ENCODE data around the gene NEU4.
A peak's percentile ranks its signal among the peaks of the same experiment; 100 is the strongest.
"Not testable (repeated sequence)": the region's sequence is repeated elsewhere in the genome, so short reads cannot be mapped to it uniquely, and the experiment has no call there.

The NEU4 gene, protein sequence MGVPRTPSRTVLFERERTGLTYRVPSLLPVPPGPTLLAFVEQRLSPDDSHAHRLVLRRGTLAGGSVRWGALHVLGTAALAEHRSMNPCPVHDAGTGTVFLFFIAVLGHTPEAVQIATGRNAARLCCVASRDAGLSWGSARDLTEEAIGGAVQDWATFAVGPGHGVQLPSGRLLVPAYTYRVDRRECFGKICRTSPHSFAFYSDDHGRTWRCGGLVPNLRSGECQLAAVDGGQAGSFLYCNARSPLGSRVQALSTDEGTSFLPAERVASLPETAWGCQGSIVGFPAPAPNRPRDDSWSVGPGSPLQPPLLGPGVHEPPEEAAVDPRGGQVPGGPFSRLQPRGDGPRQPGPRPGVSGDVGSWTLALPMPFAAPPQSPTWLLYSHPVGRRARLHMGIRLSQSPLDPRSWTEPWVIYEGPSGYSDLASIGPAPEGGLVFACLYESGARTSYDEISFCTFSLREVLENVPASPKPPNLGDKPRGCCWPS

DNA sequence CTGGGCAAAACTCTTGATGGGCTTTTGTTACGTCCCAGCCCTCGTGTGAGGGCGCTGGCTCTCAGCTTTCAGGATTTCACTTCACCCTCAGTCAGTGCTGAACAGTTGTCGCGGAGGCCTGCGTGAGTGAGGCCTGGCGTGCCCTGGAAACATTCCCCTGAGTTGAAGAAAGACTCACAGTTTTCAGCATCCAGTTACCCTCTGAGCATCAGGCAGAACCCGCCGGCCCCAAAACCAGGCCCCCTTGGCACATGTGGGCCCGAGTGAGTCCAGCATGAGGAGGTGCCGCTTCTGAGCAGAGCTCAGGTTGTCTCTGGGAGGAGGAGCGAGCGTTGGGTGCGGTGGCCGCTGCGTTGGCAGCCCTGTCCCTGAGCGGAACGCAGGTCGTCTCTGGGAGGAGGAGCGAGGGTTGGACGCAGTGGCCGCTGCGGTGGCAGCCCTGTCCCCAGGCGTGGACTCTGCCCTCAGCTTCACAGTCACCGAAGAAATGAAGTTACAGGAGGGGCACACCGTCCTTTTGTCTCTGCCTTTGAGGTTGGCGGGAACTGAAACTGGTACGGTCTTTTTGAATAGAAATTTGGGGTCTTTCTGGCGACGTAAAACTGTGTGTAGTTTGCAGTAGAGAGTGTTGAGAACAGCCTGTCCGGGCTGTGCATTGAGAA lies at the start of gene NEU4:
TSS of gene NEU4 (plus strand) at position 473 of the 662 bp plus-strand sequence. CDS start 5,292 bp downstream, outside the sequence.
- DNase-seq, result no peak

DNA sequence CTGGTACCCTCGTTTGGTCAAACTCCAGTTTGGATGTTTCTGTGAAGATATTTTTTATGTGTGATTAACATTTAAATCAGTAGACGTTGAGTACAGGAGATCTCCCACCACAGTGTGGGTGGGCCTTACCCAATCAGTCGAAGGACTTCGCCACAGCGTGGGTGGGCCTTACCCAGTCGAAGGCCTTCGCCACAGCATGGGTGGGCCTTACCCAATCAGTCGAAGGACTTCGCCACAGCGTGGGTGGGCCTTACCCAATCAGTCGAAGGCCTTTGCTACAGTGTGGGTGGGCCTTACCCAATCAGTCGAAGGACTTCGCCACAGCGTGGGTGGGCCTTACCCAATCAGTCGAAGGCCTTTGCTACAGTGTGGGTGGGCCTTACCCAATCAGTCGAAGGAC lies 49.1 kb upstream of the NEU4 start:
- not testable (repeated sequence) for DNase-seq

DNA sequence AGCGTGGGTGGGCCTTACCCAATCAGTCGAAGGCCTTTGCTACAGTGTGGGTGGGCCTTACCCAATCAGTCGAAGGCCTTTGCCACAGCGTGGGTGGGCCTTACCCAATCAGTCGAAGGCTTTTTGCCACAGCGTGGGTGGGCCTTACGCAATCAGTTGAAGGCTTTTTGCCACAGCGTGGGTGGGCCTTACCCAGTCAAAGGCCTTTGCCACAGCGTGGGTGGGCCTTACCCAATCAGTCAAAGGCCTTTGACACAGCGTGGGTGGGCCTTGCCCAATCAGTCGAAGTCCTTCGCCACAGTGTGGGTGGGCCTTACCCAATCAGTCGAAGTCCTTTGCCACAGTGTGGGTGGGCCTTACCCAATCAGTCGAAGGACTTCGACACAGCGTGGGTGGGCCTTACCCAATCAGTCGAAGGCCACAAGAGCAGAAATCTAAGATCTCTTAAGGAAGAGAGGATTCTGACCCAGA lies 48.7 kb upstream of the NEU4 start:
- DNase-seq, result no peak

DNA sequence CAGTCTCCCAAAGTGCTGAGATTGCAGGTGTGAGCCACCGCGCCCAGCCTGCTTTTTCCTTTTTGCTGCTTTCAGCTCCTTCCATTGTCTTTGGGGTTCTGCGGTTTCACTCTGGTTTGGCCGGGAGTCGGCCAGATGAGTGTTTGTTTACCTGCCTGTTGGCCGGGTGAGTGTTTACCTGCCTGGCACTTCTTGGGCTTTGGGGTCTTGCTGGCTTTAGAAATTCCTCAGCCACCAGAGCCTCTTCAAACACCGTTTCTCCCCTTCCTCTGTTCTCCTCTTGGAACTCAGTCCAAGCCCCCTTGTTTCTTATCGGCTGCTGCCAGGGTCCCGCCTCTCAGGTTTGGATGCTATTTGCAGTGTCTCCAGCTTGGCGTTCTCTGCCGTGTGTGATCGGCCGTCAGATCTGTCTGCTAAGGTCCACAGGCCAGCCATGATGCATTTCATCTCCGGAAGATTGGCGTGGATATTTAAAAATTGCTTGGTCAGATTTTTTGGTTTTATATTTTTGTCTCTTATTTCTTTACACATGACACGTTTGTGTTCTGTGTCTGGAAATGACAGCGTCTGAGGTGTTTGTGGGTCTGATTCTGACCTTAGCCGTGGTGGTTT lies 46.6 kb upstream of the NEU4 start:
- DNase-seq, result no peak

DNA sequence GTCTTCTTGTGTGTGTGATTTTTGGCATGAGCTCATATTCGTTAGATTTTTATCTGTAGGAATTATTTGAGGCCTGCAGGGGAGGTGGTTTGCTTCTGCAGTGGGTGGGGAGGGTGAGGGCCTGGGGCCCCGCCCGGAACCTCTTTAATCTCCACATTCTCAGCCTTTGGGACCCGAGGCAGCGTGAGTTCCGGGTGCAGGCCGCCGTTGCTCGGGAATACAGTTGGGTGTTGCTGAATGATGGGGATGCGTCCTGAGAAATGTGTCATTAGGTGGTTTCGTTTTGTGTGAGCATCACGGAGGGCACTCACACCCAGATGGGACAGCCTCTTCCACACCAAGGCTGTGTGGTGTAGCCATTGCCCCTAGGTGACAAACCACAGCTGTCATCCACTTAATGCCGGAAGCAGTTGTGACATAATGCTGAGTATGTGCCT lies 46.0 kb upstream of the NEU4 start:
- peak; percentile 94 for DNase-seq

DNA sequence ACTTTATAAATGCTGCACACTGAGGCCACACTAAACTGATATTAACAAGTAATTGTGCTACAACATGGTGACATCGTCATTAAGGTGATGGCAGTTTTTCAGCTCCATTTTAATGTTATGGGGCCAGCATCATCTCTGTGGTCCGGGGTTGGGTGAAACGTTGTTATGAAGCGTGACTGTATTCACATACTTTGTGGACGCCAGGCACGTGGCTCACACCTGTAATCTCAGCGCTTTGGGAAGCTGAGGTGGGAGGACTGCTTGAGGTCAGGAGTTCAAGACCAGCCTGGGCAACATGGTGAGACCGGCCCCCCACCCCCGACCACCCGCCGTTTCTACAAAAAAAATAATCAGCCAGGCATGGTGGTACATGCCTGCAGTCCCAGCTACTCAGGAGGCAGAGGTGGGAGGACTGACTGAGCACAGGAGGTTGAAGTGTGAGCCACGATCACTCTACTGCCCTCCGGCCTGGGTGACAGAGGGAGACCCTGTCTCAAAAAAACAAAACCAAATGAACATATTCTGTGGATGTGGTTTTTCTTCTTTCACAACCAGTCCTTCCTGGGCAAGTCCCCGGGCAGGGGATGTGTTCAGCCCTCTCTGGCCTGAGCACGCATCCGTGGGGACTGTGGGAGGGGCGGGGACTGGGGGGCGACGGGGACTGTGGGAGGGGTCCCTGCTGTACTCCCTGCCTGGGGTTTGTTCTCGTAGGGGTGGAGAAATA lies 45.3 kb upstream of the NEU4 start:
- peak; percentile 22 for DNase-seq

DNA sequence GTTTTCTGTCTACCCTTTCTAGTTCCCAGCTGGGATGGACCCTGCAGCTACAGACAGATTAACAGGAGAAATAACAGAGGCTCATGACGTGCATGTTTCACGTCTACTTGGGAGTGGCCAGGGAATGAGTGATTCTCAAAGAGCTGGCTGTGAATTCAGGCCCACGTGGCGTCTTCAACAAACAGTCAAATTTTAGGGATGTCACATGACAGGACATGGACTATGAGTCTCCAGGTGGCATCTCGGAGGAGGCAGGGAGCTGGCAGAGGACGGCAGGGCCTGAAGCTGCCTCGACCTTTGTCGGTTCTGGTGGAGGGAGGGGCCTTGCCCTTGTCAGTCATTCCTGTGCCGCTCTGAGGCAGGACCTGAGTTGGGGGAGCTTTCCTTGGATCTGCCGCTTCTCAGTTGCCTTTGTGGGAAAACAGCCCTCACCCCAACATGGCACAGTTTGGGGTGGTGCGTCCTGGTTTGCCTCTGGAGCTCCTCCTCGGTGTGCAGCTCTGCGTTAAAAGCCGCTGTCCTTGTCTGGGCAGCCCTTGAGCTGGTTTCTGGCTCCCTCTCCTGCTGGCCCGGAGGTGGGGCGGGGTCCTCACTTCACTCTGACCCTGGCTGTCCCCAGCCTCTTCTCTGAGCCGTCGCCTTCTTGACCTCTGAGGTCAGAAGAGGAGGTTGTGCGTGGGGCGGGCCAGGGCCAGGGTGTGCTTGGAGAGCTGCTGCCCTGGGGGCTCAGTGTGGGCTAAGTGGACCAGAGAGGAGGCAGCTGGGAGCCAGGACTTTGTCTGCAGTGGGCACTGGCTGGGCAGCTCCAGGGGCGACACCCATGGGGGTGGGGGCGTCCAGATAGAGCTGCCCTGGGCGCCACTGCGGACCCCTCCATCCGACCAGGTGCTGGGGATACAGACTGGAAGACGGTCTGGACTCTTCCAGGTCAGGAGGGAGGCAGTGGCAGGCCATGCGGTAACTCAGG lies 44.4 kb upstream of the NEU4 start:
- peak; percentile 22 for DNase-seq

DNA sequence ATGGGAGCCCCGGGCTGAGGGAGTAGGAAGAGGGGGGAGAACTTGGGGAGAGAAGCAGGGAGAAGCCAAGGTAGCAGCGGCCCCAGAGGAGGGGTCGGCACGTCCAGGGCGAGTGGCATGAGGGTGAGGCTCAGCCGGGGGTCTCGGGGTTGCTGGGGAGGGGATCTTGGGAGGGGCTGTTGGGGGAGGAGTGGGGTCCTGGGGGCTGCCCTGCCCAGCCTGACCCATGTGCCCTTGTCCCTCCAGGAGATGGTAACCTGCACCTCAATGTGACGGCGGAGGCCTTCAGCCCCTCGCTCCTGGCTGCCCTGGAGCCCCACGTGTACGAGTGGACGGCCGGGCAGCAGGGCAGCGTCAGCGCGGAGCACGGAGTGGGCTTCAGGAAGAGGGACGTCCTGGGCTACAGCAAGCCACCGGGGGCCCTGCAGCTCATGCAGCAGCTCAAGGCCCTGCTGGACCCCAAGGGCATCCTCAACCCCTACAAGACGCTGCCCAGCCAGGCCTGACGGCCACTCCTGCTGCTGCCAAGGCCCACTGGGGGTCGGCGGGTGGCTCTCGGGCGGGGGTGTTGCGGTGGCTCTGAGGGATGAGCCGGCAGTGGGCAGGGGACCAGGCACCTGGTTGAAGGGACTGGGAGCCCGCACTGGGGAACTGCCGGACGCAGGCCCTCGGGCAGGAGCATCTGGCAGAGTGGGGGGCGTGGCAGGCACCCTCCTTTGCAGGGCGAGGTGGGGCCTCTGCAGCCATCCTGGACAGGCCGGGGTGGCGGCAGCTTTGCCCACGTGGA lies 41.3 kb upstream of the NEU4 start:
- no peak for DNase-seq

DNA sequence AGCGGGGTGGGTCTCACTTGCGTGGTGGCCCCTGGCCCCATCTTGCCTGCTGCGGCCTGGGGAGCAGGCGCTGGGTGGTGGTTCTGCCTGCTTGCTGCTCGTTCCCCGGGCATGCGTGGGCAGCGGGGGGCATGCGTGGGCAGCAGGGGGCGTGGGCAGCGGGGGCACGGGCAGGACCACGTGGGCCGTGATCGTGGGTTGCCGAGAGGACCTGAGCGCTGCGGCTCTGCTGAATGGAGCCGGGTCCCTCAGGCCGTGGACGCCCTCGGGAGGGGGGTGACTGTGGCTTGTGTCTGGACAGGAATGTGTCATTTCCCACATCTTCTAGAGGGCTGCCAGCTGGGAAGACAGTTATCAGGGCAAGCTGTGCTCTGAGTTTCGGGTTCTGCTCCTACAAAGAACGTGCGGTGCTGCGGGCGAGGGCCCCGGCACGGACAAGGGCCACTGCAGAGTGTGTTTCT lies 40.7 kb upstream of the NEU4 start:
- no peak for DNase-seq

DNA sequence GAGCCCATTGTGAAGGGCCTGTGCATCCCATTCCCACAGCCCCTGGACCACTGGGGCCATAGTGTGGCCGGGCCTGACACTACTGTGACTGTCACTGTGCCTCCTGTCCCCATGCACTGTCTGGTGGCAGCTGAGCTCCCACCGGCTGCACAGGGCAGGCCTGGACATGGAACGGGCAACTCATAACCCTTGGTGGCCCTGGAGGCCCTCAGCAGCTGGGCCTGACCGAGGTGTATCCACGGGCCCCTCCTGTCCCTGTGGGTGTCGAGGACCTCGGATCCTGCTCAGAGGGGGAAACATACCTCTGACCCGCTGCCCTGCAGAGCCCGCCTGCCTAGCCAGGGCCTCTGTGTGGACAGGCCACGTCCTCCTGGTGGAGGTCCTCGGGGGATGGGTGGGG lies 40.1 kb upstream of the NEU4 start:
- no peak for DNase-seq

DNA sequence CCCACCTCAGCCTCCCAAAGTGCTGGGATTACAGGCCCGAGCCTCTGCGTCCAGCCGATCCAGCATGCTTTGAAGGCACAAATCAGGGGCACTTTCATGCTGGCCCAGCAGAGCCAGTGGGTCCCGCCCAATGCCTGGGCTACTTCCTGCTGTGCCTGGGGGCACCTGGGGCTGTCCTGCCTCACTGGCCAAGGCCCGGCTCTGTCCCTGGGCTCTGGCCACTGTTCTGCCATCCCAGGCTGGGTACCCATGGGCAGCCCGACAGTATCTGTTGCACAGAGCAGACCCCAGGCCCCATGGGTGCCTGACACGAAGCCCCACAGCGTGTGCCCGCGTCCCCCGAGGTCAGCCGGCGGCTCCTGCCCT lies 39.2 kb upstream of the NEU4 start:
- no peak for DNase-seq

DNA sequence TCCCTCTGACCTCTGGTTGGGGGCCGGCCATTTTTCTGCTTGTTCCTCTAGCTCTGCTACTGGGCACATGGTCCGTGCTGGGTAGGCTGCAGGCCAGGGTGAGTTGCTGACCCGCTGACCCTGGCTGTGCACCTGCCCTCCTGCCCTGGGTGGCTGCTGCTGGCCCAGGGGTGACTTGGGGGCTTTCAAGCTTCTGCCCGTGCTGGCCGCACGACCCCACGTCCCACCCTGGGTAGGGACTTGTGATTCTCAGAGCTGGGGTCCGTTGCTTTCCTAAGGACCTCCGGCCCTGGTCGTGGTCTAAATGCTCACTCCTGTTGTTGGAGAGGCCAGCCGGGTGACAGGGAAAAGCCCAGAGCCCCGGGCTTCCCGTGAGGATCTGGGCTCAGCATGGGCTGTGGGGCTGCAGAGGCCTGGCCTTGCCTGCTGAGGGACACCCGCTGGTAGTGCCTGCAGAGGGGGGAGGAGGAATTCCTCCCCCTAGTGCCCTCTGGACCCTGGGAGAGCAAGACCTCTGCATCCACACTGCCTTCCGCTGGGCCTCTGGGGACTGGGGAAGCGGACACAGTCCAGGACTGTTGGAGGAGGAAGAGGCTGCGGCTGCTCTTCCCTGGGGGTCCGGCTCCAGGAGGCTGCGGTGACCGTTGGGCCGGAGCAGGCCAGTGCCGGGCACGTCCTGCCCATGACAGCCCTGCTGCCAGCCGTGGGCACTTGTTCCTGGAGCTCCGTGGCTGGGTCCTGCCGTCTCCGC lies 38.6 kb upstream of the NEU4 start:
- no peak for DNase-seq

DNA sequence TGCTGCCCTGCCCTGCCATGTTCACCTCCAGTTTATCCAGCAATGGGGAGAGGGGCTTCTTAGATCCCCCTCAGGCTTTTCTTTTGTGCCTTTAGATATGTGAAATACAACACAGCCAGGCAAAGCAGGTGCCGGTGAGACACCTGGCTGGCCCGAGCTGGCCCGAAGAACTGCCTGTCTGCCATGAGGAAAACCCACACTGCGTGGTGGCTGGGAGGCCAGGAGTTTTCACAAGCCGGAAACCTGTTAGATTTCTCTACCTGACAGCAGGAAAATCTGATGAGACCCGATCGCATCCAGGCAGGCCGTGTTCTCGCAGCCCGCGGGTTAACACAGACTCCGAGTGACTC lies 38.1 kb upstream of the NEU4 start:
- no peak for DNase-seq

DNA sequence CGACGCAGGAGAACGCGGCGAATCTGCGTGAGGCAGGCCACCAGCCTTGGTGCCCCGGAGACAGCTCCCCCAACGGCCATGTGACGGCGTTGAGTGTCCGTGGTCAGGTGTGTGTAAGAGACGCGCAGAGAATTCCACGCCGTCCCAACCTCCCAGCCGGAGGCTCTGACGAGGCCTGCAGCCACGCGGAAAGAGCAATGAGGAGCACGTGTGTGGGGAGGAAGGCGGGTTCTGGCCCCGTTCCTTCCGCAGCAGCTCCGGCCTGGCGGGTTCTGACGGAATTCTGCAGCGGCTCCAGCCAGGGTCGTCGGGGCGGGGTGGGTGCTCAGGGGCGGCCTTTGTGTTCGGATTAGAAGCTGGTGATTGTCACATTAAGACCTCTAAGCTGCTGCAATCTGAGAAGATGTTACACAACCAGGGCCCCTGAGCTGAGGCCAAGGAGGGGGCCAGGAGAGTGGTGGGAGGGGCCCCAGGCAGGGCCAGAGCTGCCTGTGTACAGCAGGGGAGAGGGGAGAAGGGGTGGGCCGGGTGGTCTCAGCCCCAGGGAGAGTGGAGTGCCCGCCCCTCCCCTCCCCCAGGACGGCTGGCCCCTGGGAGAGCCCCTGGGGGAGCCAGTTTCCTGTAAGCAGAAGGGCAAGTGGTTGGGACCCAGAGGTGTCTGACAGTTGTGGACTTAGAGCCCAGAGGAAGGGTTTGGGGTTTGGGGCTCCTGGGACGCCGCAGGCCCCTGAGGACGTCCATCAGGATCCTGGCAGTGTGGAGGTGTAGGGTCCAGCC lies 37.5 kb upstream of the NEU4 start:
- peak; percentile 43 for DNase-seq

DNA sequence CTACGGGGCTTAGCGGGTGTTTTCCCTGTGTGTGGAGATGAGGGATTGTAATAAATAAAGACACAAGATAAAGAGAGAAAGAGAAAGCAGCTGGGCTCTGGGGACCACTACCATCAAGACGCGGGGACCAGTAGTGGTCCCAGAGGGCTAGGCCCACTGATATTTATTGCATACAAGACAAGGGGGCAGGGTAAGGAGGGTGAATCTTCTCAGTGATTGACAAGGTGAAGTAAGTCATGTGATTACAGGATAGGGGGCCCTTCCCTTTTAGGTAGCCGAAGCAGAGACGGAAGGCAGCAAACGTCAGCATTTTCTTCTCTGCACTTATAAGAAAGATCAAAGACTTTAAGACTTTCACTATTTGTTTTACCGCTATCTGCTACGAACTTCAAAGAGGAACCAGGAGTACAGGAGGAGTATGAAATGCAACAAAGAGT lies 36.9 kb upstream of the NEU4 start:
- DNase-seq, result no peak

DNA sequence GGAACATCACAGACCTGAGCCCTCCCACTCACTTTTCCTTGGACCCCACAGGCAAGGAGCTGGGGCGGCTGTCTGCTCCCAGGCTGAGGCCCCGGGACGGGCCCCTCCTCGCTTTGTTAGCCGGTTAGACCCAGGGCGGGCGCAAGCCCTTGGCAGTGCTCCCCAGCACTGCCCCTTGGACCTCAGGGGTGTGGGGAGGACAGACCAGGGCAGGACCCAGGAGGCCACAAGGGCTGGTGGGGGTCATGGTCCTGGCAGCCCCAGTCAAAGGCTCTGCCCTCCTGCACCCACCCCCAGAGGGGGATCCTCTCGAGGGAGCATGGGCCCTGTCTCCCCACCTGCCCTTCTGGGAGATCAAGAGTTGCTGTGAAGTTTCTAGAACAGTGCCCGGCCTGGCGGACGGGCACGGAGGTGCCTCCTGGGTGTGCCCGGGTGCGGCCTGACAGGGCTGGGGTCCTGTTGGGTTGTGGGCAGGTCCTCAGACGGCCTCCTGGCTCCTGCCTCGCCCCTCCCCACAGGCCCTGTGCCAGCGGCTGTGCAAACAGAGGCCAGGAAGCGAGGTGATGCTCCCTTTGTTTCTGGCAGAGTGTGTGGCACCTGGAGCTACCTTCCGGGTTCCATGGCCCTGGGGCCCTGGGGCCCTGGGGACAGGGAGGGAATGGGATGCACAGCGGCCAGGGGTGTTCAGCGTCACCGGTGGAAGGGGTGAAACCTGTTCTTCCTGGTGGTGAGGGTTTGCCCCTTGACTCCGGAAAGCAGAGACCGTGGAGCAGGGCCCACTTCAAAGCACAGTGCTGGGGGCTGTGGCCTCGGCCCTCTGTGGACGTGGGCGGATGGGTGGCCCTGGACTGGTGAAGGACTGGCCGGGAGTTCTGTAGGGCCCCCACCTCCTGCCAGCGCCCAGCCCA lies 35.2 kb upstream of the NEU4 start:
- DNase-seq, result no peak

DNA sequence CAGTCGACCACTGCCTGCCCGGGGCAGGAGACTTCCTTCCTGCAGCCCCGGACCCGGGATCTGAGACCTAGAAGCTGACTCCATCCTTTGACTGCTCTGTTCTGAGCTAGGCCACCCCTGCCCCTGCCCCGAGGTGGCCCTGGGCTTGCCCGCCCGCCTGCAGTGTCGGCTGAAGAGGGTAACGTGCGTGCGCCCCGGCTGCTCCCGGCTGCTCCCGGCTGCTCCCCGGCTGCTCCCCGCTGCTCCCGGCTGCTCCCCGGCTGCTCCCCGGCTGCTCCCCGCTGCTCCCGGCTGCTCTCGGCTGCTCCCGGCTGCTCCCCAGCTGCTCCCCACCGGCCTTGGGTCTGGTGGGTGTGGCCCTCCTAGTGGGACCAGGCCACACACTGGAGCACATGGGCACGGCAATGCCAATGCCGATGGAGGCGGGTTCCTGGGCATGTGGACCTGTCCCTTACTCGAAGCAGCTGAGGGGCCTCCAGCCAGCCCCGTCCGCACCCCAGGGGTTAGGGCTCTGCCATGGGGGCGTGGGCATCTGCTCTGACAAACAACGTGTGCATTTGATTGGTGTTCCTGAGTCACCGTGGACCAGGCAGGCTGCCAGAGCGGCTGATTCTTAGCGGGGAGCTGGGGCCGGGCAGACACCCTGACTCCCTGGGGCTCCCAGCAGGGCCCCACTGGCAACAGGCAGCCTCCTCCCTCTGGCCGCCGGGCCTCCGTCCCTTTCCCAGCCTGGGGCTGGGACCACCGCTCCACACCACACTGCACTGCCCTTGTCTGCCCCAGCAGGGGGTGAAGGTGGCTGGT lies 34.4 kb upstream of the NEU4 start:
- DNase-seq, result no peak
